Lung (tissue), 12 donors: ENCODE measurements around the gene LHCGR. TPM values are rescaled to one million over a fixed set of nuclear protein-coding genes. Genes with fewer than 3 reads are reported as not detected.

Experiments
- ATAC-seq: fragments of 200-7000 bp; cut with Tn5 transposase; one replicate; pipeline ENCODE4 v1.9.1; 2020; ENCODE audit warnings: moderate number of reproducible peaks; ENCODE audit not compliant: insufficient read depth, low FRiP score
- DNase-seq, 3 donors: peaks; one replicate each; pipeline ENCODE4 v3.0.0-alpha.2; 2013 to 2017
- H3K27ac ChIP-seq, 2 donors: one replicate each; pipeline ENCODE4 v1.5.1; 2013; ENCODE audit warnings: mild to moderate bottlenecking in 2 of 2, moderate library complexity in 2 of 2, control low read depth in 1 of 2, inconsistent platforms in 1 of 2, low read depth in 1 of 2, low read length in 1 of 2
- H3K27me3 ChIP-seq, 3 donors: one replicate each; pipeline ENCODE4 v1.5.1; 2013; ENCODE audit warnings: low read length in 2 of 3; ENCODE audit not compliant: control insufficient read depth in 3 of 3, insufficient read depth in 3 of 3
- H3K36me3 ChIP-seq, 4 donors: one replicate each; pipeline ENCODE4 v1.5.1; 2013; ENCODE audit warnings: low read length in 4 of 4, mild to moderate bottlenecking in 1 of 4, moderate library complexity in 1 of 4; ENCODE audit not compliant: control insufficient read depth in 4 of 4, insufficient read depth in 4 of 4
- H3K4me1 ChIP-seq, 5 donors: one replicate each; pipeline ENCODE4 v1.5.1; 2013; ENCODE audit warnings: low read length in 5 of 5, mild to moderate bottlenecking in 2 of 5, moderate library complexity in 1 of 5; ENCODE audit not compliant: control insufficient read depth in 5 of 5, insufficient read depth in 5 of 5
- H3K4me3 ChIP-seq: one replicate; pipeline ENCODE4 v1.5.1; 2013; ENCODE audit warnings: mild to moderate bottlenecking, control low read depth, moderate library complexity
- H3K9ac ChIP-seq, 2 donors: one replicate each; pipeline ENCODE4 v1.5.1; 2013; ENCODE audit warnings: low read length in 2 of 2, control low read depth in 1 of 2; ENCODE audit not compliant: insufficient read depth in 1 of 2
- H3K9me3 ChIP-seq, 4 donors: one replicate each; pipeline ENCODE4 v1.5.1; 2013; ENCODE audit warnings: low read length in 3 of 4, mild to moderate bottlenecking in 1 of 4, moderate library complexity in 1 of 4; ENCODE audit not compliant: control insufficient read depth in 4 of 4, insufficient read depth in 3 of 4
- WGBS, 2 donors: extraction: QIAGEN DNeasy Blood & Tissue Kit; methylation state at CpG; one replicate each; pipeline ENCODE4 v1.1.7; 2013; 5-methylcytosine and 5-hydroxymethylcytosine counted together
- polyA plus RNA-seq, 2 donors: library from polyadenylated mRNA; stranded (reverse); fragments of 200-250 nt; gene quantifications; one replicate each; pipeline ENCODE4 v1.2.1, GENCODE V29; 2013
- total RNA-seq, 2 donors: library from RNA; depleted of rRNA in 1 of 2; stranded (reverse); fragments of >200 nt in 1 of 2; gene quantifications; one replicate each; pipeline ENCODE4 v1.2.1, GENCODE V29; 2014 to 2021
- TF ChIP-seq, protein P1 (sequence below): IDR thresholded peaks from 2 replicates; pipeline ENCODE4 v1.5.1; 2012; ENCODE audit warnings: mild to moderate bottlenecking; ENCODE audit errors: control extremely low read depth, extremely low read depth
- donor health status: control.
- donor health status: control.
- donor health status: Bipolar disorder and iron deficiency.
- donor health status: healthy.
- donor health status: DM: yes; HTN: yes; CAD: no.

Gene LHCGR
- total and polyA plus RNA-seq, 4 donors, result 0.02 to 0.26 (median 0.09) TPM

DNA sequence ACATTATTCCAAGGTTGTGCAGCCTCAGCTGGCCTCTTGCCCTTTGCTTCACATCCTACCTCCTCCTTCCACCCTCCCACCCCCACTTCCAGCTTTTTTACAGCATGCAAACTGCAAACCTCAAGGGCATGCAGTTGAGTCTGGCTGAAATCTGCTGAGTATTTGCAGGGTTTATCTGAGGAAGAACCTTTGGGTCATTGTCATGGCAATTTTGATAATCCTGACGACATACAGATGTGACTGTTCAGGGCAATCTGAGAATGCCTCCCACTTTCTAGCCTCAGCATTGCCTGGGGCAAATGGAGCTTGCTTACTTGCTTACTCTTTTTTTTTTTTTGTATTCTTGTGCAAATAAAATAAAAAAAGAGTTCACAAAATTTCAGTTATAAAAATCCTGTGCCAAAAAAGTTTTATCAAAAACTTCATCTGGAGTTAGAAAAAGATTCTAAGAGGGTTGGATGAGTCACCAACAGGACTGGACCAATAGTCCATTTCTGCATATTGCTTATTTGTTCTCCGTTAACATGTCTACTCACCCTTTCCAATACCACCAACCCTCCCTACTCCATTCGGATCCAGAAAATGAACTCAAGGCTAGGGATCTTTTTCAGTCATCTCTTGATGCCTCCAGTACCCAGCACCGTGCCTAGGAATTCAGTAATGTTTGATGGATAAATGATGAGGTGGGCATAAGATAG, 23.6 kb upstream of the LHCGR start:
- TF ChIP-seq, protein P1, sequence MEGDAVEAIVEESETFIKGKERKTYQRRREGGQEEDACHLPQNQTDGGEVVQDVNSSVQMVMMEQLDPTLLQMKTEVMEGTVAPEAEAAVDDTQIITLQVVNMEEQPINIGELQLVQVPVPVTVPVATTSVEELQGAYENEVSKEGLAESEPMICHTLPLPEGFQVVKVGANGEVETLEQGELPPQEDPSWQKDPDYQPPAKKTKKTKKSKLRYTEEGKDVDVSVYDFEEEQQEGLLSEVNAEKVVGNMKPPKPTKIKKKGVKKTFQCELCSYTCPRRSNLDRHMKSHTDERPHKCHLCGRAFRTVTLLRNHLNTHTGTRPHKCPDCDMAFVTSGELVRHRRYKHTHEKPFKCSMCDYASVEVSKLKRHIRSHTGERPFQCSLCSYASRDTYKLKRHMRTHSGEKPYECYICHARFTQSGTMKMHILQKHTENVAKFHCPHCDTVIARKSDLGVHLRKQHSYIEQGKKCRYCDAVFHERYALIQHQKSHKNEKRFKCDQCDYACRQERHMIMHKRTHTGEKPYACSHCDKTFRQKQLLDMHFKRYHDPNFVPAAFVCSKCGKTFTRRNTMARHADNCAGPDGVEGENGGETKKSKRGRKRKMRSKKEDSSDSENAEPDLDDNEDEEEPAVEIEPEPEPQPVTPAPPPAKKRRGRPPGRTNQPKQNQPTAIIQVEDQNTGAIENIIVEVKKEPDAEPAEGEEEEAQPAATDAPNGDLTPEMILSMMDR, result no peak
- Histone ChIP-seq H3K4me3 (no peak overlapping the region), H3K27me3 (no peaks in the 10 kb centered on the region), H3K4me1 (no peaks in the 10 kb centered on the region), H3K27ac (no peak overlapping the region), H3K36me3 (no peaks in the 10 kb centered on the region), H3K9ac (no peak overlapping the region), H3K9me3 (no peaks in the 10 kb centered on the region)
- ATAC-seq (no peak), DNase-seq (no peak)
- 71 to 79% methylated on average over 4 of the region's 4 CpGs for WGBS, 2 donors

DNA sequence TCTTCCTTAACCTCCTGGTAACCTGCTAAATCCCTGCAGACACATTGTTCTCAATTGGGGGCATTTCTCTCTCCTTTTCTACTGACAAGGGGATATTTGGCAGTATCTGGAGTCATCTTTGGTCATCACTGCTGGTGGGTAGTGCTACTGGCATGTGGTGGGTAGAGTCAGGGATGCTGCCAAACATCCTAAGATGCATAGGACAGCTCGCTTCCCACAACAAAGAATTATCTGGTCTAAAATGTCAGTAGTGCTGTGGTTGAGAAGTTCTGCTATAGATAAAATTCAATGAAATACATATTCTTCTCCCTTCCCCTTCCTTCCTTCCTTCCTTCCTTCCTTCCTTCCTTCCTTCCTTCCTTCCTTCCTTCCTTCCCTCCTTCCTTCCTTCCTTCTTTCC, 18.7 kb upstream of the LHCGR start:
- DNase-seq (no peak), ATAC-seq (no peak)
- no peaks in the 10 kb centered on the region for H3K27me3 ChIP-seq
- no peaks in the 10 kb centered on the region for H3K36me3 ChIP-seq
- TF ChIP-seq, protein P1, result no peak
- no peaks in the 10 kb centered on the region for H3K4me1 ChIP-seq
- no peak overlapping the region for H3K27ac ChIP-seq
- no peak overlapping the region for H3K9ac ChIP-seq
- H3K9me3 ChIP-seq, result no peaks in the 10 kb centered on the region
- H3K4me3 ChIP-seq, result no peak overlapping the region
- 88 to 89% methylated on average over 1 of the region's 1 CpG for WGBS, 2 donors

DNA sequence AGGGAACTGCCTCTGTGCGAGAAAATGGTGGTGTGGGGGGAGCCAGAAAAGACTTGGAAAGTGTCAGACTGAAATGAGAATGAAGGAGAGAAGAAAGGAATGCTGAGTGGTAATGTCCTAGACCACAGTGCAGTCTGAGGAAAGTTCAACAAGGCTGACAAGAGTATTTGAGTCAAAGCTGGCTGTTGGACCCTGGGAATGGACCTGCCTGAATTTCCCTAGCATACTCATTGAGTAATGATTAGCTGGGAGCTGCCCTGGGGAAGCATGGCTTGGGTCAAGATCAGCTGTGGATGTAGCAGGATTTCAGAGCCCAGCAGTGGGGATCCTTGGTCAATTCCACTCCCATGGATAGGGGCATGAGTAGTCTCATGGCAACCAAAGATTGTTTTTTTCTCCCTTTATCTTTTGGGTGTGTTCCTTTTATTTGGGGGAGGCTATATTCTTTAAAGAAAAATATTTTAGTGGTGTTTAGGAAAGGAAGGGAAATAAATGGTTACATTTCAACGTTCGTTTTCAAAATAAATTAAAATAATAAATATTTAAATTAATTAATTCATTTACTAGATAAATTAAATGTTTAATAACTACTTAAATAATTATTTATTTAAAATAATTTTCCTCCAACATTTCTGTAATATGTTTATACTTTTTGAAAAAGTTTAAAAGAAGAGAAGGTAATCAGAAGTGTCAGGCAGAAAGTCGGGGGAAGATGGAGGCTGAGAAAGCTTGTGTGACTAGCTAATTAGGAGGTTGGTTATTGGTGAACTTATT, 15.9 kb upstream of the LHCGR start:
- TF ChIP-seq, protein P1, result no peak
- H3K4me1 ChIP-seq, result no peaks in the 10 kb centered on the region
- no peaks in the 10 kb centered on the region for H3K27me3 ChIP-seq
- ATAC-seq, result no peak
- H3K4me3 ChIP-seq, result no peak overlapping the region
- no peaks in the 10 kb centered on the region for H3K9me3 ChIP-seq
- no peak overlapping the region for H3K27ac ChIP-seq
- DNase-seq, result no peak
- no peak overlapping the region for H3K9ac ChIP-seq
- no peaks in the 10 kb centered on the region for H3K36me3 ChIP-seq
- 91 to 92% methylated on average over 4 of the region's 4 CpGs for WGBS, 2 donors
